Colonic mucosa (tissue), 4 donors: ENCODE measurements around the gene CAMK1D. TPM values are rescaled to one million over a fixed set of nuclear protein-coding genes. Genes with fewer than 3 reads are reported as not detected.
"Not testable (repeated sequence)": the region's sequence is repeated elsewhere in the genome, so short reads cannot be mapped to it uniquely, and the experiment has no call there.

Experiments used
- DNase-seq: peaks from one replicate; pipeline ENCODE4 v3.0.0-alpha.2; 2020
- H3K27ac ChIP-seq: fragments of 200-600 bp; one replicate; pipeline ENCODE4 v1.8.0; 2021
- H3K27me3 ChIP-seq: fragments of 200-600 bp; one replicate; pipeline ENCODE4 v1.8.0; 2021
- H3K36me3 ChIP-seq: fragments of 200-600 bp; one replicate; pipeline ENCODE4 v1.8.0; 2021
- H3K4me1 ChIP-seq: fragments of 200-600 bp; one replicate; pipeline ENCODE4 v1.8.0; 2021; ENCODE audit warnings: mild to moderate bottlenecking
- H3K4me3 ChIP-seq: fragments of 200-600 bp; one replicate; pipeline ENCODE4 v1.8.0; 2021
- H3K9ac ChIP-seq, 2 donors: one replicate each; pipeline ENCODE4 v1.7.0; 2013; ENCODE audit warnings: control low read depth in 2 of 2, low read depth in 2 of 2, low read length in 2 of 2
- H3K9me3 ChIP-seq: fragments of 200-600 bp; one replicate; pipeline ENCODE4 v1.8.0; 2021
- CTCF ChIP-seq: fragments of 200-600 bp; IDR thresholded peaks from one replicate; pipeline ENCODE4 v1.8.0; 2022; ENCODE audit warnings: antibody characterized with exemption, mild to moderate bottlenecking
- intact Hi-C: fragments of 100-400 bp; cut with DNase I; formaldehyde crosslinking; loops from one replicate; pipeline ENCODE4 v1.14.1; 2022
- total RNA-seq, 2 donors: library from RNA; stranded (reverse); fragmentation: NEBNext Ultra II Directional in 1 of 2; extraction: Animal tissue kit (Norgen Biotek cat#: 25700) in 1 of 2; gene quantifications; one replicate each; pipeline ENCODE4 v1.2.1, GENCODE V29; 2021
- donor health status: healthy.
- donor health status: DM: no; HTN: no; CAD: no.
- donor health status: DM: no; HTN: no; CAD: no.

CAMK1D gene
- total RNA-seq, 2 donors from 2014 or later = 21.3 to 29.7 TPM

- no peaks in the 10 kb centered on the region for H3K4me1 ChIP-seq
- intact Hi-C loops = no loop called here
- H3K27ac ChIP-seq = peak overlapping the region; percentile 59
- no peaks in the 10 kb centered on the region for H3K27me3 ChIP-seq
- H3K9ac ChIP-seq = peak overlapping the region in 1 of 2 donors; percentile 51
- no peaks in the 10 kb centered on the region for H3K9me3 ChIP-seq
- no peak overlapping the region for H3K4me3 ChIP-seq
- no peak for TF ChIP-seq CTCF
- H3K36me3 ChIP-seq = no peaks in the 10 kb centered on the region
- peak; percentile 50 for DNase-seq
Observed at GRCh38 chr10:12807096-12807755, 457.9 kb downstream of the CAMK1D start.

GRCh38 chr10:12808014-12808613 lies 458.8 kb downstream of the CAMK1D start:
- Histone ChIP-seq H3K27me3 (no peaks in the 10 kb centered on the region), H3K27ac (peak overlapping the region; percentile 59), H3K4me3 (no peak overlapping the region), H3K36me3 (no peaks in the 10 kb centered on the region), H3K4me1 (no peaks in the 10 kb centered on the region), H3K9me3 (no peaks in the 10 kb centered on the region), H3K9ac (peak overlapping the region in 1 of 2 donors; percentile 51)
- TF ChIP-seq CTCF = no peak
- DNase-seq = peak; percentile 76
- intact Hi-C loops = no loop called here

- H3K27ac ChIP-seq, intact Hi-C loops, H3K27me3 ChIP-seq, H3K9me3 ChIP-seq, H3K36me3 ChIP-seq, H3K4me1 ChIP-seq, H3K9ac ChIP-seq, DNase-seq, H3K4me3 ChIP-seq: not testable (repeated sequence)
Observed at GRCh38 chr10:12810046-12810445, 460.7 kb downstream of the CAMK1D start.

- no peak for TF ChIP-seq CTCF
- Histone ChIP-seq H3K4me3 (no peak overlapping the region), H3K4me1 (no peaks in the 10 kb centered on the region), H3K27ac (no peak overlapping the region), H3K9ac (no peak overlapping the region), H3K9me3 (no peaks in the 10 kb centered on the region), H3K27me3 (no peaks in the 10 kb centered on the region), H3K36me3 (no peaks in the 10 kb centered on the region)
- no peak for DNase-seq
- intact Hi-C loops = no loop called here
Observed at GRCh38 chr10:12811826-12812225, 462.5 kb downstream of the CAMK1D start.

GRCh38 chr10:12812571-12812970 lies 463.2 kb downstream of the CAMK1D start:
- no peak overlapping the region for H3K4me3 ChIP-seq
- no peaks in the 10 kb centered on the region for H3K4me1 ChIP-seq
- no peaks in the 10 kb centered on the region for H3K9me3 ChIP-seq
- no peak for TF ChIP-seq CTCF
- H3K27me3 ChIP-seq = no peaks in the 10 kb centered on the region
- H3K36me3 ChIP-seq = no peaks in the 10 kb centered on the region
- H3K27ac ChIP-seq = no peak overlapping the region
- DNase-seq = no peak
- intact Hi-C loops = no loop called here
- no peak overlapping the region for H3K9ac ChIP-seq

GRCh38 chr10:12814166-12814565 lies 464.8 kb downstream of the CAMK1D start:
- TF ChIP-seq CTCF = no peak
- no peak overlapping the region for H3K4me3 ChIP-seq
- no peaks in the 10 kb centered on the region for H3K9me3 ChIP-seq
- no peak for DNase-seq
- H3K36me3 ChIP-seq = no peaks in the 10 kb centered on the region
- H3K27me3 ChIP-seq = no peaks in the 10 kb centered on the region
- no peak overlapping the region for H3K27ac ChIP-seq
- intact Hi-C loops = no loop called here
- H3K9ac ChIP-seq = no peak overlapping the region
- H3K4me1 ChIP-seq = no peaks in the 10 kb centered on the region
